HL-60 (cell line): ENCODE measurements around the gene FADS3.

Source experiments
- DNase-seq, 2 experiments: peaks; one replicate each; pipeline ENCODE4 v3.0.0-alpha.2; 2010 to 2020; ENCODE audit warnings: low read depth in 1 of 2, low spot score in 1 of 2
- H3K27ac ChIP-seq: fragments of 250-450 bp; sonication (Bioruptor Pico); replicated peaks from 2 replicates; pipeline ENCODE4 v1.5.1; 2020; ENCODE audit warnings: mild to moderate bottlenecking, moderate library complexity
- H3K27me3 ChIP-seq: fragments of 250-450 bp; sonication (Bioruptor Pico); 2 replicates; pipeline ENCODE4 v1.5.1; 2021; ENCODE audit warnings: mild to moderate bottlenecking, moderate library complexity; ENCODE audit not compliant: insufficient read depth, poor library complexity, severe bottlenecking
- H3K4me3 ChIP-seq: replicated peaks from 2 replicates; pipeline ENCODE4 v1.5.1; 2011; ENCODE audit warnings: mild to moderate bottlenecking, control low read depth, low read length; ENCODE audit not compliant: insufficient read depth
- CTCF ChIP-seq: IDR thresholded peaks from one replicate; pipeline ENCODE4 v1.5.1; 2011; ENCODE audit warnings: low read length, control low read depth, inconsistent platforms; ENCODE audit not compliant: insufficient read depth
- GABPA ChIP-seq: IDR thresholded peaks from 2 replicates; pipeline ENCODE4 v1.6.1; 2012; ENCODE audit warnings: low read depth
- POLR2AphosphoS5 ChIP-seq: IDR thresholded peaks from 2 replicates; pipeline ENCODE4 v1.6.1; 2012; ENCODE audit warnings: low read depth
- REST ChIP-seq: IDR thresholded peaks from 2 replicates; pipeline ENCODE4 v1.6.1; 2012; ENCODE audit warnings: low read depth; ENCODE audit not compliant: insufficient replicate concordance
- SPI1 ChIP-seq: IDR thresholded peaks from 2 replicates; pipeline ENCODE4 v1.6.1; 2012; ENCODE audit warnings: low read depth, mild to moderate bottlenecking, borderline replicate concordance

FADS3 gene

GRCh38 chr11:61874377-61874809 is 17.0 kb downstream of the FADS3 start:
- DNase-seq, result no peak
- H3K27me3 ChIP-seq, result peaks cover 9% of the 10 kb centered on the region
- H3K27ac ChIP-seq, result no peak overlapping the region
- no peak overlapping the region for H3K4me3 ChIP-seq
- TF ChIP-seq REST, result no peak
- no peak for TF ChIP-seq CTCF
- no peak for TF ChIP-seq POLR2AphosphoS5
- no peak for TF ChIP-seq GABPA
- TF ChIP-seq SPI1, result no peak

- no peak for DNase-seq
- no peak overlapping the region for H3K4me3 ChIP-seq
- H3K27ac ChIP-seq, result no peak overlapping the region
- TF ChIP-seq SPI1 (no peak), REST (no peak), CTCF (no peak), GABPA (no peak)
- H3K27me3 ChIP-seq, result peaks cover 9% of the 10 kb centered on the region
Measured at GRCh38 chr11:61873588-61874376, 17.6 kb downstream of the FADS3 start.

- Histone ChIP-seq H3K27me3 (peaks cover 9% of the 10 kb centered on the region), H3K27ac (no peak overlapping the region), H3K4me3 (no peak overlapping the region)
- TF ChIP-seq SPI1 (no peak), POLR2AphosphoS5 (no peak), GABPA (no peak), CTCF (no peak), REST (no peak)
- no peak for DNase-seq
Measured at GRCh38 chr11:61872935-61873565, 18.3 kb downstream of the FADS3 start.
